ENCODE results near the gene TGM5. TPM values are rescaled to one million over a fixed set of nuclear protein-coding genes. Genes with fewer than 3 reads are reported as not detected.

The TGM5 gene, protein sequence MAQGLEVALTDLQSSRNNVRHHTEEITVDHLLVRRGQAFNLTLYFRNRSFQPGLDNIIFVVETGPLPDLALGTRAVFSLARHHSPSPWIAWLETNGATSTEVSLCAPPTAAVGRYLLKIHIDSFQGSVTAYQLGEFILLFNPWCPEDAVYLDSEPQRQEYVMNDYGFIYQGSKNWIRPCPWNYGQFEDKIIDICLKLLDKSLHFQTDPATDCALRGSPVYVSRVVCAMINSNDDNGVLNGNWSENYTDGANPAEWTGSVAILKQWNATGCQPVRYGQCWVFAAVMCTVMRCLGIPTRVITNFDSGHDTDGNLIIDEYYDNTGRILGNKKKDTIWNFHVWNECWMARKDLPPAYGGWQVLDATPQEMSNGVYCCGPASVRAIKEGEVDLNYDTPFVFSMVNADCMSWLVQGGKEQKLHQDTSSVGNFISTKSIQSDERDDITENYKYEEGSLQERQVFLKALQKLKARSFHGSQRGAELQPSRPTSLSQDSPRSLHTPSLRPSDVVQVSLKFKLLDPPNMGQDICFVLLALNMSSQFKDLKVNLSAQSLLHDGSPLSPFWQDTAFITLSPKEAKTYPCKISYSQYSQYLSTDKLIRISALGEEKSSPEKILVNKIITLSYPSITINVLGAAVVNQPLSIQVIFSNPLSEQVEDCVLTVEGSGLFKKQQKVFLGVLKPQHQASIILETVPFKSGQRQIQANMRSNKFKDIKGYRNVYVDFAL
- under 1 TPM in 2 of 9 donors, not detected in 7; 0.14 TPM for total RNA-seq
- polyA plus RNA-seq: under 1 TPM in 1 of 3 donors, not detected in 2; 0.13 TPM
- long read RNA-seq, donor 1: 0 reads
- long read RNA-seq, donor 2: 0 reads
- long read RNA-seq, donor 3: 0 reads
- long read RNA-seq, donor 4: 0 reads
- long read RNA-seq, donor 5: 0 reads
- long read RNA-seq, donor 6: 0 reads
- long read RNA-seq, donor 7: 0 reads
- long read RNA-seq, donor 8: 0 reads
- long read RNA-seq, donor 9: 0 reads
- long read RNA-seq, donor 10: 0 reads

GRCh38 chr15:43266834-43267233, at the start of gene TGM5:
TSS of gene TGM5 (minus strand) at chr15:43266928. CDS start at chr15:43266849, 79 bp downstream.
- no peaks in the 10 kb centered on the region for H3K36me3 ChIP-seq (replicated peaks in 1 of 2)
- no peak within 1 kb of the TSS for H3K4me3 ChIP-seq
- H3K27me3 ChIP-seq: peaks cover 7% of the 10 kb centered on the region
- no peaks in the 10 kb centered on the region for H3K4me1 ChIP-seq (replicated peaks in 1 of 2)
- TF ChIP-seq CTCF (IDR thresholded peaks at IDR 0.05) (no peak), POLR2A (IDR thresholded peaks at IDR 0.05) (no peak)
- DNase-seq: peak in 1 of 7 donors; percentile 29
- intact Hi-C loops (cut with DNase I): no loop called here
- H3K9me3 ChIP-seq (replicated peaks in 1 of 3): peaks cover 0 to 4% (median 0%) of the 10 kb centered on the region in 3 donors
- no peak within 1 kb of the TSS for H3K27ac ChIP-seq
- WGBS, 4 donors: 71 to 80% (median 79%) methylated on average over 7 to 8 of the region's 8 CpGs

DNA sequence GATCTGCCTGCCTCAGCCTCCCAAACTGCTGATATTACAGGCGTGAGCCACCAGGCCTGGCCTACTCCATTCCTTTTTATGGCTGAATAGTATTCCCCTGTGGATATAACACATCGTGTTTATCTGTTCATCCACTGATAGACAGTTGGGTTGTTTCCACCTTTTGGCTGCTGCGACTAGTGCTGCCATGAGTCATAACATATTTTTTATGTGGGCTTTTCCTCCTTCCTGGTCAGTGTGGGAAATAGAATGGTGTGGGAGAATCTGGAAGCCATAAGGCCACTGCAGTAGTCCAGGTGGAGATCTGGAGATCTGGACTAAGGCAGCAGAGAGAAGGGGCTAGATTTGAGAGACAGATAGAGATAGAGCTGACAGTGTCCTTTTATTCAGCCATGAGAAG, 47.4 kb upstream of the TGM5 start:
- TF ChIP-seq POLR2A (IDR thresholded peaks at IDR 0.05): no peak
- TF ChIP-seq CTCF (IDR thresholded peaks at IDR 0.05): no peak
- H3K27me3 ChIP-seq: no peaks in the 10 kb centered on the region
- H3K4me1 ChIP-seq (replicated peaks in 1 of 2): no peaks in the 10 kb centered on the region
- intact Hi-C loops (cut with DNase I): no loop called here
- H3K36me3 ChIP-seq (replicated peaks in 1 of 2): no peaks in the 10 kb centered on the region
- no peak overlapping the region for H3K27ac ChIP-seq
- no peak overlapping the region for H3K4me3 ChIP-seq
- whole genome bisulfite sequencing, 4 donors: 59 to 72% (median 65%) methylated on average over 3 of the region's 3 CpGs
- no peaks in the 10 kb centered on the region for H3K9me3 ChIP-seq (replicated peaks in 1 of 3)
- no peak for DNase-seq

DNA sequence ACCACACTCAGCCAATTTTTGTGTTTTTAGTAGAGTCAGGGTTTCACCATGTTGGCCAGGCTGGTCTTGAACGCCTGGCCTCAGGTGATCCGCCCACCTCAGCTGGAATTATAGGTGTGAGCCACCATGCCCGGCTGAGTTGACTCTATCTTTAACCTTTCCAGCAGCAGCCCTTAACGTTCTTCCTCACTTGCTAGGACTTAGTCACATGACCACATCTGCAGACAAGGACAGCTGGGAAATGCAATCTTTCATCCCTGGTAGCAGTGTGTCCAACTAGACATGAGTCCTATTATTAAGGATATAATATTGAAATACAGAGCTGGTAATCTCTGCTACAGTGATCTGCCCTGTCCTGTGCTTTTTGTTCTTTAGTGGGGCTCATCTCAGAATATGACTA, 45.6 kb upstream of the TGM5 start:
- intact Hi-C loops (cut with DNase I): no loop called here
- DNase-seq: no peak
- H3K27me3 ChIP-seq: no peaks in the 10 kb centered on the region
- 44 to 63% (median 53%) methylated on average over 4 of the region's 4 CpGs for WGBS, 4 donors
- H3K36me3 ChIP-seq (replicated peaks in 1 of 2): no peaks in the 10 kb centered on the region
- no peak overlapping the region for H3K27ac ChIP-seq
- no peaks in the 10 kb centered on the region for H3K4me1 ChIP-seq (replicated peaks in 1 of 2)
- no peak overlapping the region for H3K4me3 ChIP-seq
- H3K9me3 ChIP-seq (replicated peaks in 1 of 3): no peaks in the 10 kb centered on the region
- no peak for TF ChIP-seq POLR2A (IDR thresholded peaks at IDR 0.05)
- no peak for TF ChIP-seq CTCF (IDR thresholded peaks at IDR 0.05)

DNA sequence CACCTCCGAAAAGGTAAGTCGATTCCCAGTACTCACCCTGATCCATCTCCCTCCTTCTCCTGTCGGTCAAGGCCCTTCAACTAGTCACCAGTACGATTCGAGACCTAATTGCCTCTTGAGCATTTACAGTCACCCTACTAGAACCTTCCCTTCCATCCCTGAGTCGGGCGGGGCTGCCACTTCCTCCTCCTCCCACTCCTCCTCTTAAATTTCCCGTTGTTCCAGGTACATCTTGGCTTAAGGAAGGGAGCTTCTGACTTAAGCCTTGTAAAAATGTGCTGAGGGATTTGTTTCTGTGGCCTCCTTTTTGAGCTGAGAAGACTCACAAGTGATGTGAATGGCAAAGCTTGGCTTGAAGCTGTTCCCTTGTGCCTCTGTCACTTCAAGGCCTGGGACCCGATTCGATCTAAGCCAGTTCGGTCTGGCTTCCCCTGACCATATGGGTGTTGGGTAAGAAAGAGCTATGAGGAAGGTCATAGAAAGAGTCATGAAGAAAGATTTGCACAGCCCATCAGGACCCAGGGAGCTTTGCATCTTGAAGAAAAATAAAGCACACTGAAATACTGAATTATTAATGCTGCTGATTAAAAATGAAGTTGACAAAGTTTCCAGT, 35.6 kb upstream of the TGM5 start, which contains the start of gene TGM7:
TGM7 (minus strand) TSS at position 51 of the 613 bp plus-strand sequence.
- TF ChIP-seq CTCF (IDR thresholded peaks at IDR 0.05) (no peak), POLR2A (IDR thresholded peaks at IDR 0.05) (no peak)
- no peaks in the 10 kb centered on the region for H3K4me1 ChIP-seq (replicated peaks in 1 of 2)
- H3K9me3 ChIP-seq (replicated peaks in 1 of 3): no peaks in the 10 kb centered on the region
- H3K4me3 ChIP-seq: no peak within 1 kb of the TSS
- H3K27ac ChIP-seq: no peak within 1 kb of the TSS
- 79 to 86% (median 86%) methylated on average over 11 of the region's 11 CpGs for WGBS, 4 donors
- DNase-seq: no peak
- peaks cover 6% of the 10 kb centered on the region for H3K27me3 ChIP-seq
- intact Hi-C loops (cut with DNase I): no loop called here
- H3K36me3 ChIP-seq (replicated peaks in 1 of 2): no peaks in the 10 kb centered on the region

Data from adrenal gland (tissue), 19 donors.